Measurements from ENCODE around the gene ACOXL. TPM values are rescaled to one million over a fixed set of nuclear protein-coding genes. Genes with fewer than 3 reads are reported as not detected.

The ACOXL gene
- total and polyA plus RNA-seq, 8 donors, result 4.7 to 30.3 (median 8.3) TPM

GRCh38 chr2:110876167-110876999 lies 144.0 kb downstream of the ACOXL start:
- DNase-seq (peak in 1 of 4 donors; percentile 61), ATAC-seq (no peak)
- intact Hi-C loops (cut with DNase I), result no loop called here
- no peaks in the 10 kb centered on the region for H3K9me3 ChIP-seq
- H3K4me1 ChIP-seq, result peaks cover 0 to 12% of the 10 kb centered on the region in 2 donors
- peak in 1 of 2 donors; percentile 18 for TF ChIP-seq CTCF (IDR thresholded peaks at IDR 0.05)
- no peaks in the 10 kb centered on the region for H3K27me3 ChIP-seq
- H3K27ac ChIP-seq, result no peak overlapping the region
- no peak overlapping the region for H3K4me3 ChIP-seq
- no peaks in the 10 kb centered on the region for H3K36me3 ChIP-seq

- intact Hi-C loops (cut with DNase I), result no loop called here
- DNase-seq, result peak in 1 of 4 donors; percentile 68
- H3K9me3 ChIP-seq, result no peaks in the 10 kb centered on the region
Observed at GRCh38 chr2:110877031-110877827, 144.9 kb downstream of the ACOXL start.

GRCh38 chr2:110878150-110878549 lies 145.8 kb downstream of the ACOXL start:
- no peak for TF ChIP-seq CTCF (IDR thresholded peaks at IDR 0.05)
- Histone ChIP-seq H3K4me1 (peaks cover 0 to 12% of the 10 kb centered on the region in 2 donors), H3K4me3 (no peak overlapping the region), H3K9me3 (no peaks in the 10 kb centered on the region), H3K27ac (no peak overlapping the region), H3K27me3 (no peaks in the 10 kb centered on the region), H3K36me3 (no peaks in the 10 kb centered on the region)
- ATAC-seq (no peak), DNase-seq (no peak)
- intact Hi-C loops (cut with DNase I), result no loop called here

More at GRCh38 chr2:110877031-110877827, 144.9 kb downstream of the ACOXL start:
- Histone ChIP-seq H3K4me3 (no peak overlapping the region), H3K27me3 (no peaks in the 10 kb centered on the region), H3K27ac (no peak overlapping the region), H3K36me3 (no peaks in the 10 kb centered on the region), H3K4me1 (peaks cover 0 to 12% of the 10 kb centered on the region in 2 donors)
- ATAC-seq, result no peak
- TF ChIP-seq CTCF (IDR thresholded peaks at IDR 0.05), result no peak

- H3K36me3 ChIP-seq, result no peaks in the 10 kb centered on the region
- intact Hi-C loops (cut with DNase I), result no loop called here
- H3K4me1 ChIP-seq, result no peaks in the 10 kb centered on the region
- no peak overlapping the region for H3K27ac ChIP-seq
- no peaks in the 10 kb centered on the region for H3K9me3 ChIP-seq
- no peaks in the 10 kb centered on the region for H3K27me3 ChIP-seq
- H3K4me3 ChIP-seq, result no peak overlapping the region
- ATAC-seq, result no peak
- TF ChIP-seq CTCF (IDR thresholded peaks at IDR 0.05), result no peak
- DNase-seq, result no peak
Observed at GRCh38 chr2:110881908-110882307, 149.5 kb downstream of the ACOXL start.

- ATAC-seq, result no peak
- H3K27ac ChIP-seq, result no peak overlapping the region
- H3K9me3 ChIP-seq, result no peaks in the 10 kb centered on the region
- no peak for DNase-seq
- H3K27me3 ChIP-seq, result no peaks in the 10 kb centered on the region
- no peaks in the 10 kb centered on the region for H3K36me3 ChIP-seq
- H3K4me1 ChIP-seq, result no peaks in the 10 kb centered on the region
- intact Hi-C loops (cut with DNase I), result no loop called here
- H3K4me3 ChIP-seq, result no peak overlapping the region
- no peak for TF ChIP-seq CTCF (IDR thresholded peaks at IDR 0.05)
Observed at GRCh38 chr2:110883406-110883805, 151.0 kb downstream of the ACOXL start.

Data from left lung (tissue), 10 donors.